Measurements from ENCODE around the gene LYPD4. TPM values are rescaled to one million over a fixed set of nuclear protein-coding genes. Genes with fewer than 3 reads are reported as not detected.
"Not testable (repeated sequence)": the region's sequence is repeated elsewhere in the genome, so short reads cannot be mapped to it uniquely, and the experiment has no call there.

Gene LYPD4
- polyA plus RNA-seq, 3 donors from 2014 or later, result not detected

- H3K9me3 Mint-ChIP-seq, result no peaks in the 10 kb centered on the region
- H3K4me3 Mint-ChIP-seq, result peak overlapping the region in 2 of 5 donors; percentile 2 to 55
- H3K36me3 Mint-ChIP-seq, result peaks cover 0 to 5% (median 4%) of the 10 kb centered on the region in 3 donors
- peak overlapping the region in 5 of 6 donors; percentile 57 to 87 (median 78) for H3K27ac Mint-ChIP-seq
- DNase-seq, result no peak
- peaks cover 44 to 75% of the 10 kb centered on the region in 2 donors for H3K4me1 Mint-ChIP-seq
- H3K27me3 Mint-ChIP-seq (ENCODE audit: low read depth in 3 of 3), result peaks cover 16 to 25% (median 17%) of the 10 kb centered on the region in 3 donors
Measured at GRCh38 chr19:41880329-41880708, 35.8 kb upstream of the LYPD4 start.

- H3K9me3 Mint-ChIP-seq, result no peaks in the 10 kb centered on the region
- H3K27me3 Mint-ChIP-seq (ENCODE audit: low read depth in 3 of 3), result peaks cover 18 to 26% (median 18%) of the 10 kb centered on the region in 3 donors
- H3K4me3 Mint-ChIP-seq, result peak overlapping the region in 2 of 5 donors; percentile 2 to 55
- peaks cover 41 to 74% of the 10 kb centered on the region in 2 donors for H3K4me1 Mint-ChIP-seq
- no peak for DNase-seq
- H3K36me3 Mint-ChIP-seq, result peaks cover 0 to 4% (median 1%) of the 10 kb centered on the region in 3 donors
- H3K27ac Mint-ChIP-seq, result peak overlapping the region in 5 of 6 donors; percentile 57 to 87 (median 78)
Measured at GRCh38 chr19:41879670-41880328, 35.3 kb upstream of the LYPD4 start.

GRCh38 chr19:41879080-41879479, 34.6 kb upstream of the LYPD4 start:
- peaks cover 17 to 23% (median 18%) of the 10 kb centered on the region in 3 donors for H3K27me3 Mint-ChIP-seq (ENCODE audit: low read depth in 3 of 3)
- peaks cover 39 to 78% of the 10 kb centered on the region in 2 donors for H3K4me1 Mint-ChIP-seq
- no peak for DNase-seq
- no peak overlapping the region for H3K4me3 Mint-ChIP-seq
- no peaks in the 10 kb centered on the region for H3K9me3 Mint-ChIP-seq
- H3K27ac Mint-ChIP-seq, result peak overlapping the region in 4 of 6 donors; percentile 16 to 100 (median 52)
- H3K36me3 Mint-ChIP-seq, result peaks cover 0 to 4% (median 0%) of the 10 kb centered on the region in 3 donors

DNA sequence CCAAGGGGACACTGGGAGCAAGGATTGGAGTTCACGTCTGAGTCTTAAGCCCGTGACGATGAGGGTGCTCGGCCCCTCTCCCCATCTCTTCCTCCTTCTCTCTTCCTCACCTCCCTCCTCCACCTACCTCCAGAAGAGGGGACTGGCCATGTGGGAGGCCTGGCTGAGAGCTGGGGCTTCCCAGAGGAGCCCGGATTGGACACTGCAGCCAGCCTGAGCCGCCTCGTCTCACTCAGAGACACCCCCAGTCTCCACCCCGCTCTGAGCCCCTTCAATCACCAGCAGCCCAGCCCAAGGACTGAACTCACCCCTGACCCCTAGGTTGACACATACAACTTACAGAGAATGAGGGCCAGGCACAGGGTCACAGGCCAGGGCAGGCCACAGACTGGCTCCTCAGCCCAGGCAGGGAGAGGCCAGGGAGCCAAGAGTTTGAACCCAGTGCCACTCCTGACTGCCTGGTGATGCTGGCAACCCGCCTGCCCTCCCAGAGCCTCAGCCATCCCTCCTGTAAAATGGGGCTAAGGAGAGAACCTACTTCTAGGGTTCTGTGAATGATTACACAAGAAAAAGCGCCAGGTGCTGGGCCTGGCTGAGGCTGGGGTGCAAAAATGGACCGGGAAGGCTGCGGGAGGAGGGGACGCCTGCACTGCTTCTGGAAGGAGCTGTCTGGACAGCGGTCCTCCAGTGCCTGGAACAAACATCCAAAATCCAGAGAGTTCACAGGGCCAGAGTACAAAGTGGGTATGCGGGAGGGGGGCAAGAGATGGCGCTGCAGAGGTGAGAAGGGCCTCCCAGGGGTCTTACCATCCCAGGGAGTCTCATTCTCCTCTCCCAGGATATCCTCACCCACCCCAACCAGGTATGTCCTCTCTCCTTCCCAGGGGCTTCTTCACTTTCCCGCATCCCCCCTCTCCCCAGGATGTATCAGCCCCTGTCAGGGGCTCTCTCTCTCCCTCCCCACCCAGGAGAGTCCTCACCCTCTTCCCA, 33.7 kb upstream of the LYPD4 start:
- Mint-ChIP-seq H3K4me3 (peak overlapping the region in 3 of 5 donors; percentile 26 to 64 (median 59)), H3K36me3 (no peaks in the 10 kb centered on the region), H3K27ac (peak overlapping the region; percentile 98 to 100 (median 99)), H3K4me1 (peaks cover 43 to 80% of the 10 kb centered on the region in 2 donors), H3K9me3 (no peaks in the 10 kb centered on the region), H3K27me3 (ENCODE audit: low read depth in 3 of 3) (peaks cover 13 to 16% (median 15%) of the 10 kb centered on the region in 3 donors)
- no peak for DNase-seq

DNA sequence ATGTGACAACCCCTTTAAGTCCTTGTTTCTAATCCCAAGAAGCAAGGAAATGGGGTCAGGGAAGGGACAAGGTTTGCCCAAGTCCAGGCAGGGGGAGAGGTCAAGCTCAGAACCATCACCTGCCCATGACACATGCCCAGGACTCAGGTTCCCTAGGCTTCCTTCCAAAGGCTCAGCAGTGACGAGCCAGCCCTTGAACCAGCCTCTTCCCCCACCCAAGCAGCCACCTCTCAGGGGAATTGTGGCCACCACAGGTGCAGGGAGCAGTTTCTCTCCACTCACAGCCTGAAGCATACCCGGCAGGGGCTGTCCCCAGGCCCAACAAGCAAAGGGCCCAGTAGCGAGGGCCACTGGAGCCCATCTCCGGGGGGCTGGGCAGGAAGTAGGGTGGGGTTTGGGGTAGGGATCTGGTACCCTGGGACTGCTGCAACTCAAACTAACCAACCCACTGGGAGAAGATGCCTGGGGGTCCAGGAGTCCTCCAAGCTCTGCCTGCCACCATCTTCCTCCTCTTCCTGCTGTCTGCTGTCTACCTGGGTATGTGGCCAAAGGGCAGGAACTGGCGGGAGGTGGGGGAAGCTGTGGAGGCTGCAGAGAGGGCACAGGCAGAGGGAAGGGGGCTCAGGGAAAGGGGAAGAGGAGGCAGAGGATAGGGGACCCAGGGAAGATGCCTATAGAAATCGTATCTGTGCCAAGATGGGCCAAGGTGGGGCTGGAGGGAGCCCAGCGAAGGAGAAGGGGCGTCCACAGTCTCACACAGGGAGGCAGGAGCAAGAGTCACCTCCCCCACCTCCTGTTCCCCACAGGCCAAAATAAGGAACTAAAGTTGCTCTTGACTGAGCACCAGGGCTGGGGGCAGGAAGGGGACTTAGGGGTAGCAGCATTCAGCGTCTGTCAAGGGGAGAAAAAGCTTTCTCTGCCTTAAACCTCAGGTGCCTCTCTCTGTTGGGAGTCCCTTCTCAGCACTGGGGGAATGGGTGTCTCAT, 32.7 kb upstream of the LYPD4 start, which contains the start of gene CD79A:
Gene CD79A, plus strand, starts transcription at position 433 of the 986 bp plus-strand sequence. Its CDS starts 26 bp downstream, at position 459.
- Mint-ChIP-seq H3K4me3 (peak within 1 kb of the TSS; percentile 49 to 87 (median 73)), H3K9me3 (no peaks in the 10 kb centered on the region), H3K4me1 (peaks cover 46 to 85% of the 10 kb centered on the region in 2 donors), H3K36me3 (no peaks in the 10 kb centered on the region), H3K27me3 (ENCODE audit: low read depth in 3 of 3) (peaks cover 9 to 17% (median 9%) of the 10 kb centered on the region in 3 donors), H3K27ac (peak within 1 kb of the TSS; percentile 98 to 100 (median 99))
- DNase-seq, result no peak

DNA sequence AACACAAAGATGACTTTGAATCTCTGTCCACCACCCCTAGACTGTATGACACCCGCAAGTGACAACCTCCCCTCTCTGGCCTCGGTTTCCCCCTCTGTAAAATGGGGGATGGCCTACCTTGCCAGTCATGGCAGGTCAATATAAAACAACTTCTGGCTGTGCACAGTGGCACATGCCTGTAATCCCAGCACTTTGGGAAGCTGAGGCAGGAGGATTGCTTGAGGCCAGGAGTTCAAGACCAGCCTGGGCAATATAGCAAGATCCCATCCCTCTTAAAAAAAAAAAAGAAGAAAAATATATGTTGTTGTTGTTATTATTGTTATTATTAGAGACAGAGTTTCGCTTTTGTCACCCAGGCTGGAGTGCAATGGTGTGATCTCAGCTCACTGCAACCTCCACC, 31.5 kb upstream of the LYPD4 start:
- not testable (repeated sequence) for DNase-seq, H3K36me3 Mint-ChIP-seq, H3K9me3 Mint-ChIP-seq
- Mint-ChIP-seq H3K4me1 (peaks cover 55 to 90% of the 10 kb centered on the region in 2 donors), H3K27me3 (ENCODE audit: low read depth in 3 of 3) (peaks cover 17 to 20% (median 19%) of the 10 kb centered on the region in 3 donors), H3K27ac (peak overlapping the region; percentile 98 to 100 (median 99)), H3K4me3 (peak overlapping the region; percentile 62 to 87 (median 83))

GRCh38 chr19:41872775-41873647, 28.5 kb upstream of the LYPD4 start:
- Mint-ChIP-seq H3K27ac (peak overlapping the region; percentile 94 to 100 (median 98)), H3K9me3 (no peaks in the 10 kb centered on the region), H3K27me3 (ENCODE audit: low read depth in 3 of 3) (peaks cover 17 to 23% (median 19%) of the 10 kb centered on the region in 3 donors), H3K4me1 (peaks cover 68 to 82% of the 10 kb centered on the region in 2 donors), H3K36me3 (peaks cover 0 to 12% (median 5%) of the 10 kb centered on the region in 3 donors), H3K4me3 (peak overlapping the region; percentile 64 to 76 (median 75))
- DNase-seq, result peak; percentile 67

DNA sequence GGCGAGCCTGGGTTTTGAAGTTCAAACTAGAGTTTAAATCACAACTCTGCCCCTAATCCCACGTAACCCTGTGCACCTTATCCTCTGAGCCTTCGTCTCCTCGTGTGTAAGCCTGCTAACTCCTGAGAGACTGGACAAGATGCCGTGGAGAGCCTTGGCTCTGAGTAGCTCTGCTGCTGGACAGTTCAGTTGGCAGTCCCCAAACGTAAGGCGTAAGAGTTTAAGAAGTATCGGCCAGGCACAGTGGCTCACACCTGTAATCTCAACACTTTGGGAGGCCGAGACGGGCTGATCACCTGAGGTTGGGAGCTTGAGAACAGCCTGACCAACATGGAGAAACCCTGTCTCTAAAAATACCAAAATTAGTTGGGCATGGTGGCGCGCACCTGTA, 27.9 kb upstream of the LYPD4 start:
- Mint-ChIP-seq H3K9me3 (no peaks in the 10 kb centered on the region), H3K4me3 (peak overlapping the region; percentile 18 to 53 (median 35))
- no peak for DNase-seq

DNA sequence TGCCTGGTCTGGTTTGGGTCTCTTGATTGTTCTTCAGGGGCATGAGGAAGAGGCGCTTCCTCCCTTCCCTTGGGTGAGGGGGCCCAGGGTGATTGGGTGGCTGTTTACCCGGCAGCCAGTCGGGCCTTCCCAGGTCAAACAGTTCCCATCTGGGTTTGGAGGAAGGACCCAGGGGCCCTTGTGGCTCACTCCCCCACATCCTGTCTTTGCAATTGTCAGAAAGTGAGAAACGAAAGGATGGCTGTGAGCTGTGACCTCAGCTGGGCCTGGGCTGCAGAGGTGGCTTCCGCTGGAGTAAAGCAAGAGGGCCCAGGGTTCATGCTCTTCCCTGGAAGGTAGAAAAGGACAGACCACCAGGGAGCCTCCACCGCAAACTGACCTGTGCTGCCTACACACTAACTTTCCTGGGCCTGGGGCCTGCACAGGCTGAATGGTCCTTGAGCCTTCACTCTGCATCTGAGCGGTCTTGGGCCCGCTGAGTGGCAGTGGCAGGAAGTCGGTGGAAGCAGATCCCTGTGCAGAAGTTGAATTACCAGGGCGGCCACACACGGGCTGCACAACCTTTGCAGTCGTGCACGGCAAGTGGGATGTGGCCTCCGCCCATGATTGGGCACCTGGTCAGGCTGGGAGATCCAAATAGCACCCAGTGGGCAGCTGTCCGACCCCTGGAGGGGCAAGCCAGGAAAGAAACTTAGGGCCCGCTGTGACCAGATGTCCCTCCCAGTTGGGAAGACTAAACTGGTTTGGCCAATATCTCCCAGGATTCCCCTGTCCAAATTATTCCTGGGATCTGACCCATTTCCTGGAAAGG, 27.3 kb upstream of the LYPD4 start:
- Mint-ChIP-seq H3K9me3 (no peaks in the 10 kb centered on the region), H3K36me3 (peaks cover 0 to 16% (median 5%) of the 10 kb centered on the region in 3 donors), H3K4me3 (peak overlapping the region; percentile 76 to 86 (median 81)), H3K27ac (peak overlapping the region; percentile 94 to 100 (median 98)), H3K4me1 (peaks cover 61 to 73% of the 10 kb centered on the region in 2 donors), H3K27me3 (ENCODE audit: low read depth in 3 of 3) (peaks cover 17 to 23% (median 18%) of the 10 kb centered on the region in 3 donors)
- DNase-seq, result peak; percentile 81 to 84 (median 83)

More for the DNA sequence above, 27.9 kb upstream of the LYPD4 start:
- H3K4me1 Mint-ChIP-seq, result peaks cover 67 to 79% of the 10 kb centered on the region in 2 donors
- H3K36me3 Mint-ChIP-seq, result peaks cover 0 to 16% (median 5%) of the 10 kb centered on the region in 3 donors
- peaks cover 17 to 23% (median 19%) of the 10 kb centered on the region in 3 donors for H3K27me3 Mint-ChIP-seq (ENCODE audit: low read depth in 3 of 3)
- peak overlapping the region; percentile 94 to 100 (median 98) for H3K27ac Mint-ChIP-seq

GRCh38 chr19:41870401-41870873, 26.0 kb upstream of the LYPD4 start:
- Mint-ChIP-seq H3K4me3 (peak overlapping the region in 3 of 5 donors; percentile 31 to 66 (median 58)), H3K36me3 (peaks cover 0 to 16% (median 5%) of the 10 kb centered on the region in 3 donors), H3K27me3 (ENCODE audit: low read depth in 3 of 3) (peaks cover 12 to 20% (median 13%) of the 10 kb centered on the region in 3 donors), H3K9me3 (no peaks in the 10 kb centered on the region), H3K4me1 (peaks cover 49 to 64% of the 10 kb centered on the region in 2 donors), H3K27ac (peak overlapping the region; percentile 87 to 98 (median 92))
- no peak for DNase-seq

DNA sequence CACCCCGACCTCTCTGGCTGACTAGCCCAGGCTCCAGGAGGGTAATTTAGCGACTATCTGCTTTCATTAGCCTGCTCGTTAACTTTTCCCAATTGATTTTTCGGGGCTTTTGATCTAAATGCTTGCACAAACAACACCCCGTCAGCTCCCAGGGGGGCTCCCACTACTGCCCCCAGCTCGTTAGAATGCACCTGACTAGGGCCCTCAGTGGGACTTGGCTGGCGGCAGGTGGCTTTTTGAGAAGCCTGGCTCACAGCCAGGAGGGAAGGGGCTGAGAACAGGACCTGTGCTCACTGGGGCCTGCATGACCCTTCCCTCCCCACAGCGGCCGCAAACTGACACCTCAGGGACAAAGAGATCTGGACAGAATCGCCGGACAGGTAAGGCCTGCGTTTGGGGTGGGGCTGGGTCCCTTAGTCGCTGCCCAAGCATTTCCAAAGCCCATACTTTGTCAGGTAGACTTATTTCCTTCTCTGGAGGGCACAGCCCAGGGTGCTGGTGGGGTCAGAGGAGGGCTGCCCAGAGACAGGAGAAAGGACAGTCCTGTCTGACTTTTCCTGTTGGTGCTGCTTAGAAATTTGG, 25.0 kb upstream of the LYPD4 start:
- peaks cover 8 to 16% (median 11%) of the 10 kb centered on the region in 3 donors for H3K27me3 Mint-ChIP-seq (ENCODE audit: low read depth in 3 of 3)
- peaks cover 3 to 20% (median 5%) of the 10 kb centered on the region in 3 donors for H3K36me3 Mint-ChIP-seq
- peaks cover 49 to 57% of the 10 kb centered on the region in 2 donors for H3K4me1 Mint-ChIP-seq
- H3K9me3 Mint-ChIP-seq, result no peaks in the 10 kb centered on the region
- no peak for DNase-seq
- peak overlapping the region; percentile 84 to 98 (median 92) for H3K27ac Mint-ChIP-seq
- no peak overlapping the region for H3K4me3 Mint-ChIP-seq
